Choroid plexus epithelial cell (primary cell): Measurements from ENCODE around the gene RAB37.

Source experiments
- DNase-seq: peaks from one replicate; pipeline ENCODE4 v3.0.0-alpha.2; 2010; ENCODE audit warnings: low read depth
- H3K4me3 ChIP-seq: 2 replicates; pipeline ENCODE4 v1.5.1; 2011; ENCODE audit warnings: low read depth, mild to moderate bottlenecking, control low read depth, low read length, moderate library complexity
- CTCF ChIP-seq: conservative IDR thresholded peaks from 2 replicates; pipeline ENCODE4 v1.5.1; 2011; ENCODE audit warnings: low read depth, mild to moderate bottlenecking, control low read depth, inconsistent platforms, low read length, moderate library complexity

RAB37 gene

GRCh38 chr17:74784125-74784810 is 47.2 kb downstream of the RAB37 start:
- TF ChIP-seq CTCF: no peak
- no peak for DNase-seq
- no peak overlapping the region for H3K4me3 ChIP-seq

GRCh38 chr17:74785096-74785980 is 48.3 kb downstream of the RAB37 start:
- peak; percentile 36 for TF ChIP-seq CTCF

GRCh38 chr17:74785981-74786360 is 48.9 kb downstream of the RAB37 start:
- no peak overlapping the region for H3K4me3 ChIP-seq
- no peak for DNase-seq
- no peak for TF ChIP-seq CTCF

More at GRCh38 chr17:74785096-74785980, 48.3 kb downstream of the RAB37 start:
- no peak overlapping the region for H3K4me3 ChIP-seq
- DNase-seq: no peak

- DNase-seq: no peak
- H3K4me3 ChIP-seq: no peak overlapping the region
- TF ChIP-seq CTCF: no peak
Observed at GRCh38 chr17:74786431-74787055, 49.5 kb downstream of the RAB37 start.

GRCh38 chr17:74790161-74791058 is 53.4 kb downstream of the RAB37 start:
- H3K4me3 ChIP-seq: no peak overlapping the region
- DNase-seq: no peak
- no peak for TF ChIP-seq CTCF

- H3K4me3 ChIP-seq: no peak overlapping the region
- DNase-seq: no peak
- TF ChIP-seq CTCF: no peak
Observed at GRCh38 chr17:74792586-74793105, 55.6 kb downstream of the RAB37 start.
